Thyroid gland (tissue), 4 donors: ENCODE measurements around the gene GYS1. TPM values are rescaled to one million over a fixed set of nuclear protein-coding genes. Genes with fewer than 3 reads are reported as not detected.

ENCODE experiments used
- DNase-seq, 2 donors: peaks; one replicate each; pipeline ENCODE4 v3.0.0-alpha.2; 2019
- H3K27ac ChIP-seq, 3 donors: fragments of 200-600 bp; sonication (generic); 1 replicate in 2 of 3; 2 replicates in 1 of 3; pipeline ENCODE4 v1.5.1; 2016 to 2019; ENCODE audit warnings: mild to moderate bottlenecking in 1 of 3, moderate library complexity in 1 of 3
- H3K27me3 ChIP-seq: fragments of 200-600 bp; sonication (generic); one replicate; pipeline ENCODE4 v1.5.1; 2019
- H3K36me3 ChIP-seq, 2 donors: fragments of 200-600 bp; sonication (generic); one replicate each; pipeline ENCODE4 v1.5.1; 2016 to 2019
- H3K4me1 ChIP-seq, 2 donors: fragments of 200-600 bp; sonication (generic); one replicate each; pipeline ENCODE4 v1.5.1; 2017 to 2019
- H3K4me3 ChIP-seq, 3 donors: fragments of 200-600 bp; sonication (generic); replicated peaks in 1 of 3; 1 replicate in 2 of 3; 2 replicates in 1 of 3; pipeline ENCODE4 v1.5.1; 2016; ENCODE audit warnings: mild to moderate bottlenecking in 1 of 3
- H3K9me3 ChIP-seq: fragments of 200-600 bp; sonication (generic); one replicate; pipeline ENCODE4 v1.5.1; 2017
- POLR2A ChIP-seq, 2 donors: fragments of 450-650 bp; IDR thresholded peaks; one replicate each; pipeline ENCODE4 v1.6.1; 2017; ENCODE audit warnings: antibody characterized with exemption in 2 of 2, mild to moderate bottlenecking in 2 of 2, moderate library complexity in 1 of 2
- WGBS, 2 donors: methylation state at CpG; one replicate each; pipeline ENCODE4 v1.1.5; 2017; 5-methylcytosine and 5-hydroxymethylcytosine counted together
- intact Hi-C: fragments of 100-400 bp; cut with DNase I; formaldehyde crosslinking; loops from one replicate; pipeline ENCODE4 v1.15.1; 2023
- total RNA-seq, 4 donors: library from RNA; depleted of rRNA; stranded (reverse); fragments of >200 nt; gene quantifications; one replicate each; pipeline ENCODE4 v1.2.3, GENCODE V29; 2016
- TF ChIP-seq, protein P1 (sequence below), 6 experiments: fragments of 200-600 bp in 3 of 6; fragments of 450-650 bp in 3 of 6; sonication (generic) in 3 of 6; IDR thresholded peaks; one replicate each; pipeline ENCODE4 v1.5.1; 2016 to 2019; ENCODE audit warnings: antibody characterized with exemption in 6 of 6, mild to moderate bottlenecking in 2 of 6, inconsistent platforms in 1 of 6, moderate library complexity in 1 of 6

GYS1 gene
- total RNA-seq, 4 donors from 2014 or later: 17.9 to 33.2 (median 23.9) TPM

DNA sequence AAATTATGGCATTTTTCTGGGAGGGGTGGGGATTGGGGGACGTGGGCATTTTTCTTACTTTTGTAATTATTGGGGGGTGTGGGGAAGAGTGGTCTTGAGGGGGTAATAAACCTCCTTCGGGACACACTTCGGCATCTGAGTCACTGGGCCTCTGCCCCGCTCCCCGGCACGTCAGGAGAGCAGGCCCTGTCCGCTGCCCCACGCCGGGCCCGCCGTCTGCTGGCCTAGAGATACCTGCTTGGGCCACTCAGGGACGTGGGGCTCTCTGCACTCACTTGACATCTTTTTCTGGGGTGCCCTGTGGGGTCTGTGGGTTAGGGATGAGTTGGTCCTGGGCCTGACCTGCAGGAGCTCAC is 31.5 kb downstream of the GYS1 start:
- peaks cover 27 to 30% of the 10 kb centered on the region in 2 donors for H3K4me1 ChIP-seq
- no peaks in the 10 kb centered on the region for H3K27me3 ChIP-seq
- no peak for DNase-seq
- H3K9me3 ChIP-seq: no peaks in the 10 kb centered on the region
- intact Hi-C loops: no loop called here
- 57 to 85% methylated on average over 3 to 12 of the region's 12 CpGs for WGBS, 2 donors
- peak overlapping the region in 2 of 3 donors; percentile 65 to 97 for H3K27ac ChIP-seq
- peaks cover 9 to 11% of the 10 kb centered on the region in 2 donors for H3K36me3 ChIP-seq
- TF ChIP-seq, protein P1, sequence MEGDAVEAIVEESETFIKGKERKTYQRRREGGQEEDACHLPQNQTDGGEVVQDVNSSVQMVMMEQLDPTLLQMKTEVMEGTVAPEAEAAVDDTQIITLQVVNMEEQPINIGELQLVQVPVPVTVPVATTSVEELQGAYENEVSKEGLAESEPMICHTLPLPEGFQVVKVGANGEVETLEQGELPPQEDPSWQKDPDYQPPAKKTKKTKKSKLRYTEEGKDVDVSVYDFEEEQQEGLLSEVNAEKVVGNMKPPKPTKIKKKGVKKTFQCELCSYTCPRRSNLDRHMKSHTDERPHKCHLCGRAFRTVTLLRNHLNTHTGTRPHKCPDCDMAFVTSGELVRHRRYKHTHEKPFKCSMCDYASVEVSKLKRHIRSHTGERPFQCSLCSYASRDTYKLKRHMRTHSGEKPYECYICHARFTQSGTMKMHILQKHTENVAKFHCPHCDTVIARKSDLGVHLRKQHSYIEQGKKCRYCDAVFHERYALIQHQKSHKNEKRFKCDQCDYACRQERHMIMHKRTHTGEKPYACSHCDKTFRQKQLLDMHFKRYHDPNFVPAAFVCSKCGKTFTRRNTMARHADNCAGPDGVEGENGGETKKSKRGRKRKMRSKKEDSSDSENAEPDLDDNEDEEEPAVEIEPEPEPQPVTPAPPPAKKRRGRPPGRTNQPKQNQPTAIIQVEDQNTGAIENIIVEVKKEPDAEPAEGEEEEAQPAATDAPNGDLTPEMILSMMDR (IDR thresholded peaks at IDR 0.05): no peak
- TF ChIP-seq POLR2A (IDR thresholded peaks at IDR 0.05): no peak
- no peak overlapping the region for H3K4me3 ChIP-seq

DNA sequence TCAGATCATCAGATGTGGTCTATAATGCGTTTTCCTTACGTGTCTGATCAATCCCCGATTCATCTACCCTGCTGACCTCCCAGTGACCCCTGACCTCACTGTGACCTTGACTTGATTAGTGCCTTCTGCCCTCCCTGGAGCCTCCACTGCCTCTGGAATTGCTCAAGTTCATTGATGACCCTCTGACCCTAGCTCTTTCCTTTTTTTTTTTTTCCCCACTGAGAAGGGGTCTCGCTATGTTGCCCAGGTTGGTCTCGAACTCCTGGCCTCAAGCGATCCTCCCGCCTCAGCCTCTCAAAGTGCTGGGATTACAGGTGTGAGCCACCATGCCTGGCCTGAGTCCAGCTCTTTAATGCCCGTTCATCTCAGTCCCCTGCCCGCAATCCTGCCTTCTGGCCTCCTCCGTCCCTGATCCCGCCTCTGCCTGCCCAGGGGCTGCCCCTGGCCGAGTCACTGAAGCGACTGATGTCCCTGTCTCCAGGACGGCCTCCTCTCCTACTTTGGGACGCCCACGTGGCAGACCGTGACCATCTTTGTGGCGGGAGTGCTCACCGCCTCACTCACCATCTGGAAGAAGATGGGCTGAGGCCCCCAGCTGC is 32.0 kb downstream of the GYS1 start:
- H3K4me1 ChIP-seq: peaks cover 22 to 28% of the 10 kb centered on the region in 2 donors
- 92 to 93% methylated on average over 19 of the region's 19 CpGs for WGBS, 2 donors
- H3K4me3 ChIP-seq: no peak overlapping the region
- no peak for DNase-seq
- peak overlapping the region in 1 of 3 donors; percentile 2 for H3K27ac ChIP-seq
- intact Hi-C loops: no loop called here
- peaks cover 4 to 6% of the 10 kb centered on the region in 2 donors for H3K36me3 ChIP-seq
- no peaks in the 10 kb centered on the region for H3K27me3 ChIP-seq
- TF ChIP-seq, protein P1 (IDR thresholded peaks at IDR 0.05): no peak
- TF ChIP-seq POLR2A (IDR thresholded peaks at IDR 0.05): no peak
- no peaks in the 10 kb centered on the region for H3K9me3 ChIP-seq

DNA sequence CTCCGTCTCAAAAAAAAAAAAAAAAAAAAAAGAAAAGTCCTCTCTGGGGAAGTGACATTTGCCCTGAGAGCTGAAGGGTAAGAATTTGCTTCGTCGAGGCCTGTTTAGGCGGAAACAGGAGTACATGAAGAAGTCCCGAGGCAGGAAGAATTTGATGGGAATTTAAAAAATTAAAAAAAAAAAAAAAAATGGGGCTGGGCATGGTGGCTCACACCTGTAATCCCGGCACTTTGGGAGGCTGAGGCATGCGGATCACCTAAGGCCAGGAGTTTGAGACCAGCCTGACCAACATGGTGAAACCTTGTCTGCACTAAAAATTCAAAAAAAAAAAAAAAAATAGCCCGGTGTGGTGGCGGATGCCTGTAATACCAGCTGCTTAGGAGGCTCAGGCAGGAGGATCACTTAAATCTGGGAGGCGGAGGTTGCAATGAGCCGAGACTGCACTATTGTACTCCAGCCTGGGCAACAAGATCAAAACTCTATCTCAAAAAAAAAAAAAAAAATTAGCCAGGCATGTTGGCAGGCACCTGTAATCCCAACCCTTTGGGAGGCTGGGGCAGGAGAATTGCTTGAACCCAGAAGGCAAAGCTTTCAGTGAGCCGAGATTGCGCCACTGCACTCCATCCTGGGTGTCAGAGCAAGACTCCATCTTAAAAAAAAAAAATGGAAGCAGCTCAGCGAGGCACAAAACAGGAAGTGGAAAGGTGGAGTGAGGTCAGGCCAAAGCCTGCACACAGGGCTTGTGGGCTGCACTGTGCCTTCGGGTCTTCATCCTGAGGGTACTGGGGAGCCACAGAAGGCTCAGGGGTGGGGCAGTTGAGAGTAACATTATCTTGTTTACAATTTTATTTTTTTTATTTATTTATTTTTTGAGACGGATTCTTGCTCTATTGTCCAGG is 33.5 kb downstream of the GYS1 start:
- H3K4me3 ChIP-seq: no peak overlapping the region
- TF ChIP-seq, protein P1 (IDR thresholded peaks at IDR 0.05): no peak
- no peak for TF ChIP-seq POLR2A (IDR thresholded peaks at IDR 0.05)
- intact Hi-C loops: loop anchor here (10.0 kb wide), 1 partner anchor 55 kb away; the partner anchor contains the start of gene NUCB1
- H3K27me3 ChIP-seq: no peaks in the 10 kb centered on the region
- WGBS, 2 donors: 84 to 87% methylated on average over 16 of the region's 16 CpGs
- no peaks in the 10 kb centered on the region for H3K36me3 ChIP-seq
- H3K27ac ChIP-seq: no peak overlapping the region
- no peak for DNase-seq
- H3K4me1 ChIP-seq: peaks cover 26 to 36% of the 10 kb centered on the region in 2 donors
- no peaks in the 10 kb centered on the region for H3K9me3 ChIP-seq

DNA sequence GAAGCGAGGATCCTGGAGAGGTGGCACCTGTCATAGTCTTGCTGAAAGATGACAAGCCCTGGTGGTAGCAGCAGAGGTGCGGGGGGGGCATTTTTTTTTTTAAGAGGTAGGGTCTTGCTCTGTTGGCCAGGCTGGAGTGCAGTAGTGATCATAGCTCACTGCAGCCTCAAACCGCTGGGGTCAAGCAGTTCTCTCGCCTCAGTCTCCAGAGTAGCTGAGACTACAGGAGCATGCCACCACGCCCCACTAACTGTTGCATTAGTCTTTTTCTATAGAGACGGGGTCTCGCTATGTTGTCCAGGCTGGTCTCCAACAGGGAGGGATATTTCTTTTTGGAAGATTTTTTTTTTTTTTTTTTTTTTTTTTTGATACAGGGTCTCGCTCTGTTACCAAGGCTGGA is 35.1 kb downstream of the GYS1 start:
- Histone ChIP-seq H3K9me3 (no peaks in the 10 kb centered on the region), H3K36me3 (no peaks in the 10 kb centered on the region), H3K27ac (no peak overlapping the region), H3K4me1 (peaks cover 12 to 24% of the 10 kb centered on the region in 2 donors), H3K4me3 (no peak overlapping the region), H3K27me3 (no peaks in the 10 kb centered on the region)
- intact Hi-C loops: loop anchor here (10.0 kb wide), 1 partner anchor 53 kb away; the partner anchor contains the start of gene NUCB1
- no peak for DNase-seq
- WGBS, 2 donors: 97% methylated on average over 8 of the region's 8 CpGs
- TF ChIP-seq POLR2A (IDR thresholded peaks at IDR 0.05): no peak
- TF ChIP-seq, protein P1 (IDR thresholded peaks at IDR 0.05): no peak
